ENCODE data around the gene GRIN2C. TPM values are rescaled to one million over a fixed set of nuclear protein-coding genes. Genes with fewer than 3 reads are reported as not detected.
"Not testable (repeated sequence)": the region's sequence is repeated elsewhere in the genome, so short reads cannot be mapped to it uniquely, and the experiment has no call there.

Gene GRIN2C
- total RNA-seq, 1 donor from 2014 or later: 0.74 TPM

DNA sequence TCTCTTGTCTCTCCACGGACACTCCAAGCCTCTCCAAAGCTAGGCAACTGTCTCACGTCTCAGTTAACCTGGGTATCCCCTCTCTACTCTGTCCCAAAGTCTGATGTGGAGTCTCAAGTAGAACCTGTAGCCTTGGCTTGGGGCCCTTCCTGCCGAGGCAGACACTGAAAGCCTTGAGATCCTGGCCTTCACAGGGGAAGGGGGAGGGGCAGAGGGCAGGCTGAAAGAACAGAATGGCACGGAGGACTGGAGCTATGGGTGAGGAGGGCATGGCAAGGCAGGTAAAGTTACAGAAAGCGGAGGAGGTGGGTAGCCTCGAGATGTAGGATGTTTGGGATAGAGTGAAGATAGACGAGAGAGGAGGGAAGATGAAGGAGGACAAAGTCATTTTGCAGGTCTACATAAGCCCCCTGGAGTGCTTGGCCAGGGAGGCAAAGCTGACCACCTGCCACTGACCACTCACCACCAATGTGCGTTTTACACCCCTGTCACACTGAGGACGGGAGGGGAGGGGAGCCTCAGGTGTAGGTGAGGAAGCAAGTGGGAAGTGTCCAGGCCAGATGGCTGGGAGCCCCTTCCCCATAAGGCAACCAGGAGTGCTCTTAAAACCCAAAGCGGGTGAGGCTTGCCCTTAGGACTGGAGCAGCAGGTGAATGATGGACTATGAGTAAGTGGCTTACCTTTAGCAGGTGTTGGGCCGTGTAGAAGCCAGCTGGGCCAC, 11.8 kb upstream of the GRIN2C start:
- TF ChIP-seq CTCF (IDR thresholded peaks at IDR 0.05; ENCODE audit: unreplicated experiment): no peak
- H3K4me3 Mint-ChIP-seq (ENCODE audit: unreplicated experiment): peak overlapping the region; percentile 95
- peaks cover 27% of the 10 kb centered on the region for H3K27me3 Mint-ChIP-seq (ENCODE audit: unreplicated experiment)
- H3K27ac Mint-ChIP-seq (ENCODE audit: unreplicated experiment): peak overlapping the region; percentile 62
- H3K4me1 Mint-ChIP-seq (ENCODE audit: unreplicated experiment): peaks cover 42% of the 10 kb centered on the region
- peaks cover 18% of the 10 kb centered on the region for H3K36me3 Mint-ChIP-seq (ENCODE audit: low read depth, unreplicated experiment)
- H3K9me3 Mint-ChIP-seq (ENCODE audit: unreplicated experiment): no peaks in the 10 kb centered on the region
- DNase-seq (ENCODE audit: low spot score): no peak

- no peak for TF ChIP-seq CTCF (IDR thresholded peaks at IDR 0.05; ENCODE audit: unreplicated experiment)
- H3K27ac Mint-ChIP-seq (ENCODE audit: unreplicated experiment): no peak overlapping the region
These were observed 10.8 kb upstream of the GRIN2C start for GRCh38 chr17:74870512-74870911.

GRCh38 chr17:74870028-74870427, 10.3 kb upstream of the GRIN2C start:
- not testable (repeated sequence) for DNase-seq (ENCODE audit: low spot score); H3K27ac Mint-ChIP-seq (ENCODE audit: unreplicated experiment); H3K4me3 Mint-ChIP-seq (ENCODE audit: unreplicated experiment); H3K9me3 Mint-ChIP-seq (ENCODE audit: unreplicated experiment)
- Mint-ChIP-seq H3K27me3 (ENCODE audit: unreplicated experiment) (peaks cover 25% of the 10 kb centered on the region), H3K4me1 (ENCODE audit: unreplicated experiment) (peaks cover 45% of the 10 kb centered on the region), H3K36me3 (ENCODE audit: low read depth, unreplicated experiment) (peaks cover 22% of the 10 kb centered on the region)

More at GRCh38 chr17:74870512-74870911, 10.8 kb upstream of the GRIN2C start:
- Mint-ChIP-seq H3K4me3 (ENCODE audit: unreplicated experiment) (peak overlapping the region; percentile 42), H3K36me3 (ENCODE audit: low read depth, unreplicated experiment) (peaks cover 18% of the 10 kb centered on the region), H3K9me3 (ENCODE audit: unreplicated experiment) (no peaks in the 10 kb centered on the region), H3K27me3 (ENCODE audit: unreplicated experiment) (peaks cover 23% of the 10 kb centered on the region), H3K4me1 (ENCODE audit: unreplicated experiment) (peaks cover 42% of the 10 kb centered on the region)
- DNase-seq (ENCODE audit: low spot score): no peak

- peak overlapping the region; percentile 51 for H3K27ac Mint-ChIP-seq (ENCODE audit: unreplicated experiment)
- peaks cover 26% of the 10 kb centered on the region for H3K36me3 Mint-ChIP-seq (ENCODE audit: low read depth, unreplicated experiment)
- H3K9me3 Mint-ChIP-seq (ENCODE audit: unreplicated experiment): no peaks in the 10 kb centered on the region
- H3K4me1 Mint-ChIP-seq (ENCODE audit: unreplicated experiment): peaks cover 48% of the 10 kb centered on the region
- no peak for TF ChIP-seq CTCF (IDR thresholded peaks at IDR 0.05; ENCODE audit: unreplicated experiment)
- peaks cover 30% of the 10 kb centered on the region for H3K27me3 Mint-ChIP-seq (ENCODE audit: unreplicated experiment)
- peak overlapping the region; percentile 75 for H3K4me3 Mint-ChIP-seq (ENCODE audit: unreplicated experiment)
- no peak for DNase-seq (ENCODE audit: low spot score)
These were observed 9.2 kb upstream of the GRIN2C start for GRCh38 chr17:74868908-74869255.

- TF ChIP-seq CTCF (IDR thresholded peaks at IDR 0.05; ENCODE audit: unreplicated experiment): no peak
- H3K27ac Mint-ChIP-seq (ENCODE audit: unreplicated experiment): peak overlapping the region; percentile 51
- H3K9me3 Mint-ChIP-seq (ENCODE audit: unreplicated experiment): no peaks in the 10 kb centered on the region
- peak overlapping the region; percentile 75 for H3K4me3 Mint-ChIP-seq (ENCODE audit: unreplicated experiment)
- H3K4me1 Mint-ChIP-seq (ENCODE audit: unreplicated experiment): peaks cover 48% of the 10 kb centered on the region
- peaks cover 30% of the 10 kb centered on the region for H3K36me3 Mint-ChIP-seq (ENCODE audit: low read depth, unreplicated experiment)
- no peak for DNase-seq (ENCODE audit: low spot score)
- peaks cover 34% of the 10 kb centered on the region for H3K27me3 Mint-ChIP-seq (ENCODE audit: unreplicated experiment)
These were observed 8.7 kb upstream of the GRIN2C start for GRCh38 chr17:74868251-74868907.
